NOMO-1 treated with dmso at 0.1 percent for 144 hours (cell line): ENCODE data around the gene EVA1B.

Source experiments
- DNase-seq: peaks from one replicate; lab custom pipeline; 2025; ENCODE audit not compliant: unreplicated experiment; lab: John Stamatoyannopoulos, UW

The EVA1B gene, protein sequence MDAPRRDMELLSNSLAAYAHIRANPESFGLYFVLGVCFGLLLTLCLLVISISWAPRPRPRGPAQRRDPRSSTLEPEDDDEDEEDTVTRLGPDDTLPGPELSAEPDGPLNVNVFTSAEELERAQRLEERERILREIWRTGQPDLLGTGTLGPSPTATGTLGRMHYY

DNA sequence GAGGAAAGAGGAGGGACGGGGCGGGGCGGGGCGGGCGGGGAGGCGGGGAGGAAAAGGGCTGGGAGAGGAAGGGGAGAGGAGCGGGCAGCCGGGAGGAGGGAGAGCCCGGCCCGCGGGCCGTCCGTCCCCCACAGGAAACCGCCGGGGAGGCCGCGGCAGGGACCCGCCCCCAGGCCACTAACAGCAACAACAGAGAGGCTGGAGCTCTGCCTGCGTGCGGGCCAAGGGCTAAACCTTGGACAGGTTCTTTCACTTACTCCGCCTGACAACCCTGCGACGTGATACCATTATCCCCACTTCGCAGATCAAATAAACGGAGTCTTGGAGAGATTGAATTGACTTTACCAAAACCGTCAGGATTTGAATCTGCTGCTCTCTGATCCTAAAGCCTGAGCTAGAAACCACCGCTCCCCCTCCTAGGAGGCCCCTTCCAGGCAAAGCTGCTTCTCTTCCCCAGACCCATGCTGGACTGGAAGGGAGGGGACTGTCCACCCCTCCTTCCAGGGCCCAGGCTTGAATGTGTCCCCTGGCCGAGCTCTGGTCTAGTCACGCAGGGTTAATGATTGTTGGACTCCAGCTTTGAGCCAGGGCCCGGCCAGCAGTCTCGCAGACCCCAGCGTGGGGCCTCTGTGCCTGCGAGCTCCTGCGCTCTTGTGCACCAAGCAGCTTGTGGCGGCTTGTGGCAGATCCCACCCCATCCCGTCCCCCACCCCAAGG, at the start of gene EVA1B:
TSS of gene EVA1B (minus strand) at position 10 of the 717 bp plus-strand sequence. CDS start 608 bp downstream, outside the sequence.
- DNase-seq = peak; percentile 43

DNA sequence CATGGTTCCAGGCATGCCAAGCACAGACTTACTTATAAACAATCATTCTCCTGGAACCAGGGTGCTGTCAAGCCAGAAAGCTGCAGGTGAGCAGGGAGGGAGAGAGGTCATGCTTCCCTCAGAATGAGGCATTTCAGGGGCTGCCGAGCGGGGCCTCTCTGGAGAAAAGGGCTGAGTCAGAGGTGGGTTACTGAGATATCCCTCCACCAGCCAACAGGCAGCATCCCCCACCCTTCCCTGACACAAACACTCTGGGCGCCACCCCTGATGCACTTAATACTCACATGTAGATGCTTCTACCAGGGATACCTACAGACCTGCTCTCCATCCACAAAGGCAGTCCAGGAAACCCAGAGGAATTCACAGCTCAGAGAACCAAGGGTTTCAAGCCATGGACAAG, 49.2 kb upstream of the EVA1B start:
- DNase-seq = no peak

DNA sequence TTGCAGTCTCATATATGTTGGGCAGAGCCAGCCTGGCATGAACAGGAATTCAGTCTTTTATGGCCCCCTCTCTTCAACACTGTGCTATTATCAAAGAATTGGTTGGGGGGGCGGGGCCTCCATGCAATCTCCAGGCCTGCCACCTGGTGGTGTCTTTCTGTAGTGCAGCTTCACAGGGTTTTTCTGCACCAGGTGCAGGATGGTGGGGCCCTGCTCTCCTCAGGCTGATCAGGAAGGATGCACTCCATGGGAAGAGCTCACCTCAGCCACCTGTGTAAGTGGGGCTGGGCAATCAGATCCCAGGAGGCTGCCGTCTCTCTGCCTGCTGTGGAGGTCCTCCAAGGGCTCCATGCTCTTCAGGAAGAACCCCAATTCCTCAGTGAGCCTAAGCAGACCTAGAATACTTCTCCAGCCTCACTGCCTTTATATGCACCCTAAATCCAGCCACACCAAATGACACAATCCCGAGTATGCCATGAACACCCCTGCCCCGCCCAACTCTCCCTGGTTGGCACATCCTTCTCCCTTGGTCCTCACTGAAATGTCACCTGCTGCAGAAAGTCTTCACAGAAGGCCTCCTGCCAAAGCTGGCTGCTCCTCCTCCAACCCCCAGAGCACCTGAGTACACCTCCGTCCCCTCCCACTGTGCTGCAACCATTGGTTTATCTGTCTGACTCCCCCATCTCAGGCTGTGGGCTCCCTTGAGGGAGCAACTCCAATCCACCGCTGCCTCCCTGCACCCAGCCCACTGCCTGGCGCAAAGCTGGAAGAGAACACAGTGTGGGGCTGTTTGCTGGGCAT, 45.8 kb upstream of the EVA1B start:
- no peak for DNase-seq

DNA sequence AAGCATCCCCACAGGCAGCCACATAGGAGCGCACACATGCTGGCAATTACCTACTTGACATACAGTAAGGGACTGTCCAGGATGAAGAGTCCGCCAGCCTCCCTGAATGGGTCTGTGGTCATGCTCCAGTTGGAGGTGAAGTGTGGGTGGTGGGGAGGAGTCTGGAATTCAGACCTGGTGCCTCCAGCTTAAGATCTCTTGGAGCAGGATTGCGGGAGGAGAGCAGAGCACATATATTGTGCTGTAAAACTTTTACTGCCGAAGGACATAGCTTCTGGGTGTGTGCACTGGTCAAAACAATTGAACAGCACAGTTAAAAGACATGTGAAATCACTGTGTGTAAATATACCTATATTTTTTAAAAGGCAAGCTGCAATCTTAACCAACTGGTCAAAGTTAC, 44.4 kb upstream of the EVA1B start:
- DNase-seq = no peak

DNA sequence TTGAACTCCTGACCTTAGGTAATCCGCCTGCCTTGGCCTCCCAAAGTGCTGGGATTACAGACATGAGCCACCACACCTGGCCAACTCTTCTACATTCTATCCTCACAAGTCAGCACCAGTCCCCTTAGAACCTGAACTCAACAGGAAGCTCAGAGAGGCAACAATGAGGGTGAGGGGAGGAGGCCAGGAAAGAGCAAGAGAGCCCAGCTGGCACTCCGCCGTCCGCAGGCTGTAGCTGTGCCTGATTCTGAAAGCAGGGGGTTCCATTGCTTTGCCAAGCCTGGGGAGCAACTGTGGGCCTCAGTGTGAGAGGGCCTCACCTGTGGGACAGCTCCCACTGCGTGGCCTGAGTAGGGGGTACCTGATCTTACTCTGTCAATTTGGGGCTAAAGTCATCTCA, 43.6 kb upstream of the EVA1B start:
- no peak for DNase-seq

DNA sequence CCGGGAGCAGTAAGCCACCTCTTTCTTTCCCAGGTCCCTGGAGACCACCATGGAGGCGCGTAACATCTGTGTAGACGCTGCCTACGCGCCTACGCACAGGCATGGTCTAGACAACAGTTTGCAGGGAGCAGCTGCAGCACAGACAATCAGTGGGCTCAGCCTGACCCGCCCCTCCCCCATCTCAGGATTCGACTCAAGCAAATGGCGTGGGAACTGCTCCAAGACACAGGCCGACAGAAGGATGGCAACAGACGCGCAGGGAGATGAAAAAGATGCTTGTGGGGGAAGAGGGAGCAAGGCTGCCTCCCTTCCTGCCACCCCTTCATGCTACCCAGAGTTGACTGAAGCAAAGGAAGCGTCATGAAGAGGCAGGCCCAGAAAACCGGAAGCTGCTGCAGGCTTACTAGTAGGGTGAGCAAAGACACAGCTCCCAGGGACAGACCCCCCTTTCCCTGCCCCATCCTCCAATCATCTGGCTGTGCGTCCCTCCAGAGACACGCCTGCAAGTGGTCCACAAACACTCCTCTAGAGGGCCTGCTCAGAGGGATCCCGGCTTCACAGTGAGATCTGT, 42.7 kb upstream of the EVA1B start:
- DNase-seq = no peak

DNA sequence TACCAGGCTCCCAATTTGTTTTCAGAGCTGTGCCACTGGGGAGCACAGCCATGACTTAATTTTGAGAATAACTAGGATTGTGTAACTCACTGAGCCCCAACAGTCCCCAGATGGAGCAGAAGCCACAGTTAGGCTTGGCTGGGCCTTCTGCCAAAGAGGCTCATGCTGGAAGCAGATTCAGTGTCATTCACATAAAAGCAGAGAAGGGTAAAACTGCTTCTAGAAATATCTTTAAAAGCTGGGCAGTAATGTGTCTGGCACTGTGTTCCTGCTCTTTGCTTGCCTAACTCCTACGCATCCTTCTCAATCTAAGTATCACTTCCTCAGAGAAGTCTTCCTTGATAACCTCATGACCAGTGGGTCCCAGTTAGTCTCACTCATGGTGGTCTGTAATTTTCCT, 41.9 kb upstream of the EVA1B start:
- no peak for DNase-seq

DNA sequence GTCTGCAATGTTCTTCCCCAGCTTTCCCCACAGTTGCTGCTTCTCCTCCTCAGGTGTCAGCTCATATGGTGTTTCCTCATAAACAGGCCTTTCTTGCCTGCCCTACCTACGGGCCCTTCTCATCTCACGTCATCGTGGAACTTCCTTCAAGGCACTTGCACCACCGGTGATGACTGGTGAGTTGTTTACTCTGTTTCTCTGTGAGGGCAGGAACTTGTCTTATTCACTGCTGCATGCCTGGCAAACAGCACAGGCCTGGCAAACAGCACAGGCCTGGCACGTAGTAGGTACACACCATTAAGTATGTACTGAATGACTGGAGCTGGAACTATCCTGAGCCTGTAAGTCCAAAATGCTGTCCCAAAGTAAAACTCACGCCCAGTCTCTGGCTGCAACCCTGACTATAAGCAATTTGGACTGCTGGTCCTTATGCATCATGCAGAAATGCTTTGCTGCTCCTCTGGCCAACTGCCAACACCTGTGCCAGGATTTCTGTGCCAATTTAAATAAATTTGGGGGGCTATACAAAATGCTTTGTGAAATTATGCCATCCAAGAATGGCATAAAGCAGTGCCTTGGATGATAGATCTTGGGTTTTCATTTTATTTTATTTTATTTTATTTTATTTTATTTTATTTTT, 36.6 kb upstream of the EVA1B start:
- DNase-seq = no peak

DNA sequence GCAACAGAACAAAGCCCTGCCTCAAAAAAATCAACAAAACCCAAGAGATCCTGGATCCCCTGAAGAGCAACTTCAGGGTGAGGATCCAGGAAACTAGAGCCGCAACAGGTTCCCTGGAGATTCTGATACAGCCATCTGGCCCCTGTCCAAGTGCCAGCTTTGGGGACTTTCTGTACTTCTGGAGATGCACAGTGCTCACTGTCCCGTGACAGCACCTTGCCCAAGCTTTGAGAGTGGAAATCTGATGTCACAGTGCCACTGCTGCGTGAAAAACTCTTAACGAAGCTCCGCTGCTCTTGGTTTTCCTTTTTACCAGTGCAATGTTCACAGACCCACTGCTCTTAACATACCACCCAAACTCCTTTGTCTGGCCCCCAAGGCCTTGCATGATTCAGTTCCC, 35.9 kb upstream of the EVA1B start:
- no peak for DNase-seq

DNA sequence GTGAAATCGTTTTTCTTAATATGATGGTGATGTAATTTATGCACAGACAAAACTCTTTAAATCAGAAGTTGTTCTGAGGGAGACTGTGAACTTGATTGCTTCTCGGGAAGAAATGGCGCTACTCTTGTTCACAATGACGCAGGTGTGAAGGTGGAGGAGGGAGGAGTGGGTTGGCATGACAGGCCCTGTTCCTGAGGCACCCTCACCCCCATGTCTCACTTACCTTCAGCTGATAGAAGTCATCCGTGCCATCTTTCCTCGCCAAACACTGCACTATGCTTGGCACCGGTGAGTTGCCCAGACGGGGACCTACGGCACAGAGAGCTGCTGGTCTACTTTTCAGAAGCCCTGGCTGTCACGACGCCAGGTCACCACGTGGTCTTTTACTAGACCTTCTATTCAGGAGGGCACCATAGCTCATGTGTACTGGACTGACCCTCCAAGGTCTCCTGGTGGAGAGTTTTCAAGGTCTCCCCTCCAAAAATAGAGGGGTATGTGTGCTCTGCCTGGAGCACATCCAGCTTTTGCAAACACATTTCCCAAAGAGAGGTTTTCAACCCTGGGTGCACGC, 35.2 kb upstream of the EVA1B start:
- DNase-seq = no peak

DNA sequence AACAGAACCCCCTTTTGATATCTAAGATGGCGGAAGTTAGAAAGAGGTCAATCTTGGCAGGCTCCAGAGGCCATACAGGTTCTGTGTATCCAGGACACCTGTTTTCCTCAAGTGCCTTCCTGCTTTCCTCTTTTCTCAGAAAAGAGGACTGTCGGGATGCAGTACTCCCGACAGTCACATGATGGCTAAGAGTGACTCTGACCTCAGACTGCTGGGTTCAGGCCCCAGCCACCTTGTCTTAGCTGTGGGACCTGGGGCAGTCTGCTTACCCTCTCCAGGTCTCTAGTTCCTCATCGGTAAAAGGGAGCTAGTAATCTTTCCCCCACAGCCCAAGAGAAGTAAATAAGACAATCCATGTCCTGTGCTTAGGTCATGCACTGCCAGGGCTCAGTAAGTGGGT, 32.4 kb upstream of the EVA1B start:
- DNase-seq = no peak

DNA sequence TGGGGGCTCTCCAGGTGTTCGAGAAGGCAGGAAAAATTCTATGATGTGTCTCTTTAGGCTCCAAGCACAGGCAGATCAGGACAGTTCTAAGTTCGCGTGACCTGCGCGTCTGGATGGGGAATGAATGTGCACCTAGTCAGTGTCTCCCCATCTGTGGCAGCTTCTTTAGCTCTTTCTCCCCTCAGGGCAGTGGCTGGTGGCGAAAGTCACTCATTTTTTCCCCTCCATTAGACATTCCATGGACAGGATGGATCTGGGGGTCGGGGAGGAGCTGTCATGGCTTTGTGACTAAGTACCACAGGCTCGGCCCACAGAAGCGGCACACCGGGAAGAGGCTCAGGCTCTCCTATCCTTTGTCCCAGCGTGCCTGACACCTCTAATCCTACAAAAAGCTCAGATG, 31.0 kb upstream of the EVA1B start:
- DNase-seq = no peak

DNA sequence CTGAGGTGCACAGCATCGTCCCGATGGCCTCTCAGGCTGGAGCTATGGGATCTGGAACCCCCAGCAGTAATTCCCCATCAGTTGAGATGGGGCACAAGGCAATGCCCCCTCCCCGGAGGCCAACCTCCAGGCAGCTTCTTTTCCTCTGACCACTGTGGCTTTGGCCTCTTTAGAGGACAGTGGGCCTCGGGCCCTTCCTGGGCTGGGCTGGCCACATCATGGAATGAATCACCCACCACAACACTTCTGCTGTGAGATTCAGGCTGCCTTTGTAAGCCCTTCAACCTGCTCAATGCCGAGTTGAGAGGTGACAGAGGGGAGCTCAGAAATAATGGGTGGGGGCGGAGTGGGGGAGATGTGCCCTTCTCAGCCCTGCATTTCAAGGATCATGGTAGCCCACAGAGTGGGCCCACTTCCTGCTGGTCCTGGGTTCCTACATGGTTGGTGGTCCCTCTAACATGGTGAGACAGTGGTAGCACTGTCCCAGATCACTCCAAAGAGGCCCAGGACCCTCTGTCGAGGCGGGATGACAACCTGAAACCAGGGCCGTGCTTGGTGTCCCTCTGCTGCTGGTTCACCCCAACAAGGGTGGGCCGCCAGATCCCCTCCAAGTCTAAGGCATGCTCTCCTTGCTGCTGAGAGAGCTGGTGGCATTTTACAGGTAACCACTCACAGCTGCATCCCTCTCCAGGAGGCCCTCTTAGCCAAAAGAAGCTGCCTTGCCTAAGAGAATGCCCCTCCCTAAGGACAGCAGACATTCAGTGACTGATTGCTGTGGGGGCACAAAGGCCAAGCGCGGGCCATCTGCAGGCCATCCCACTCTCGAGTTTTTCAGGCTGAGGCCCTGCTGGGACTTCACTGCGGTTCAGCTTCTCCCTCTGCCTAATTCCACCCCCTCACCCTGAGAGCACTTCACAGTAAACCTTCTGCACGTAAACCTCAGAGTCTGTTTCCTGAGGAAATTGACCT, 29.7 kb upstream of the EVA1B start:
- no peak for DNase-seq

DNA sequence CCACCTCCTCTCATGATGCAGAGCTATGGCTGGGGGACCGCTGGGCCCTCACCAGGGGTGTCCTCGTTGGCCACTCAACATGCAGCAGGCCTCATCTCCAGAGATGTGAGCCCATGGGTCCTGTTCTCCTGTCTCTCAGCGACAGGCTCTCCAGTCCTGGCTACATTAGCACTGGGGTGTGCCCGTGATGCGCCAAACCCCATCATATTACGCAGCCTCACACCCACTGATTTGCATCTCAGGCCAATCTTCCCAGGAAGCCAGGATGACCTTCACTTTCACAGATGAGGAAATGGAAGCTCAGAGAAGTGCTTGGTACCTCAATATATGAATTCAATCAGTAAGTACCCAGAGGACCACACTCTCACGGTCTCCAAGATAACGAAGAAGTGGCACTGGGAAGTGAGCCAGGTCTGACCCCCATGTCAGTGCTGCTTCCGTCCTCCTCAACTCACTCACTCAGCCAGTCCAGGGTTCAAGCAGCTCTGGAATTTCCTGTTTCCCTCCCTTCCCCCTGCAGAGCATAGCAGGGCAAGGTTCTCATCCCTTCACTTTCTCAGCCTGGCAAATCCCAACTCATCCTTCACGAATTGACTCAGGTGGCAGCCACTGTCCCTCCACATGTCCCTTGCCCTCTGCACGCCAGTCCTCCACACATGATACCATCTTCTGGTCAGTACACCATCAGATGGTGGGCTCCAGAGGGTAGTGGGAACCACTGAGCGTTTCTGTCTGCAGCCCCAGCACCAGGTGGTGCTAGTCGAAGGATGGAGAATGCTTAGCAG, 28.9 kb upstream of the EVA1B start:
- DNase-seq = no peak

DNA sequence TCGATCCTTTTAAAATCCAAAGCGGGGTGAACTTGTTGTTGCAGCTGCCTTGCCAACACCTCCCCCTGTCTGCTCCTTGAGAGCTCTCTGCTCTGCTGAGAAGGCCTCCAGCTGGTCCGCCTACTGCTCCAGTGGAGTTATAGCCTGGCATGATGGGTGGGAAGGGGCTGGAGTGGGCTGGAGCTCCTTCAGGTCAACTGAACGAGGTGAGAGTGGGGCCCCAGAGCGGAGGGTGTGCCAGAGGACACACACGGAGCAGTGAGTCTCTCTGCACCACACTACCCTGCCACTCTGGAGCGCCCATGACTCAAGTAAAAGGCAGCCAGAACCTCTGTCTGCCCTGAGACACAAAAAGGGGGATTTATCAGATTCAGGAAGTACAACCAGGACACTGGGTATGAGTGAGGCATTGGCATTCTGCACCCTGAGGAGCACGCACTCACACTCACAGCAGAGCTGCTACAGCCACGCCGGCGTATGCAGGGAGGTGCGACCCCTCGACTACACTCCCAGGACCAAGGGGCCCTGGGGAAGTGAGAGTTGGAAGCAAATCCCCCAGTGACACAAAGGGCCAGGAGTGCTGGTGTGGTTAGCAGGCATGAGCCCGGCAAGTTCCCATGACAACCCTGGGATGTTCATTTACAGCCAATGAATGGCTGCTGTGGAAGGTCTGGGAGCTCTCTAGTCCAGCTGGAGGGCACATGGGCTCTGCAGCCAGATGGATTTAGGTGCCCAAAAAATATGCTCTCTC, 28.0 kb upstream of the EVA1B start:
- no peak for DNase-seq

DNA sequence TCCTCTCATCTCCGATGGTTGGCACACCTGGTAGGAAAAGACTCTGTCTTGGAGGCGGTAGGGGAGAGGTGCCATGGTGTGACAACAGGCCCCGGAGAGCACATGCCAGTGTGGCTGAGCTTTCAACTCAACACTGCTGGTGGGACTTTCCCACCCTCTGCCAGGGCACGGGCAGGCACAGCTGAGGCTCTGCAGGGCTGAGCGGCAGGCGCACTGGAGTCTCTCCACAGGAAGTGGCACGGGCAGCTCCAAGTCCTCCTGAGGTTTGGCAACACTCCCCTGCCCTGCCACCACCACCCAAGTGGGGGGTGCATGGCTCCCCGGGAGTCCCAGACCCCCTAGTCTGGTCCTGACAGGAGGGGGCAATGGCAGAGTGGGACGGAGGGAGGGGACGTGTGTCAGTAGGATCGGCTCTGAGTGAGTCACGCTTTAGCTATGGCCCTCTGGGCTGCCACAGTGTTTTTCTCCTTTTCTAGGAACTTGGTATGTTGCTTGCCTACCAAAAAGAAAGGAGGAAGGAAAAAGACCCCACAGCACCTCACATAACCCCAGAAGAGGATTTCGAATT, 27.3 kb upstream of the EVA1B start:
- no peak for DNase-seq

DNA sequence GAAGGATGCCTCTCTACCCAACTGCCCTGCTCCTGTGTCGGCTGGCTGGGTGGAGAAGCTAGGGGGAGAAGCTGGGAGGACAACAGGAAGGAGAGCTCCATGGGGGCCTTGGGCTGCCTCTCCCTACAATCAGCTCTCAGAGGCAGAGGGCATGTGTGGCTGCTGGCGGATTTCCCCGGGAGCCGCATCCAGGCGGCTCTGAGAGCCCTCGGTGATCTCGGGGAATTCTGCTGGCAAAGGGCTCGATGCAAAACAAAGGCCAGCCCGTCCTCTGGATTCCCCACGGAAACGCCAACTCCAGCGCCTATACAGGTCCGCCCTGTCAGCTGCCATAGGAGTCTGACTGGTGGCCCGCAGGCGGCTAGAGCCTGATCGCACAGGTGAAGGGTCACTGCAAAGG, 26.4 kb upstream of the EVA1B start:
- DNase-seq = no peak

DNA sequence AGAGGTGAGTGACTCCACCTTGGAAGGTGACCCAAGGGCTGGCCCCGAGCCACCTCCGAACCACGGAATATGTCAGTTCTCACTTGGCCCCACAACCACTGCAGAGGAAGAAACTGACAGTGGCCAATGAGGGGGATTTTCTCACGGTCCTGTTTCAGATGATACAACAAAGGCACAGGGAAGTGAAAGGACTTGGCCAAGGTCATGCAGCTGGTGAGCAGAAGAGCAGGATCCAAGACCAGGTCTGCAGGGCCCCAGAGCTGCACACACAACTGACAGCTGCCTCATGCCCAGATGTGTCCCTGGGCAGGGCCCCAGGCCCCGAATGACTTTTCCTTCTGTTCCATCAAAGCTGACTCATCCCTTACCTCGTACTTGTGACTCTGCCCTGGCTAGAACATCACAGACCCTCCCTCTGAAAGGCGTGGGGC, 25.8 kb upstream of the EVA1B start:
- DNase-seq = no peak
